Posterior vena cava (tissue), 2 donors: ENCODE data around the gene SYNGR3. TPM values are rescaled to one million over a fixed set of nuclear protein-coding genes. Genes with fewer than 3 reads are reported as not detected.
A peak's percentile ranks its signal among the peaks of the same experiment; 100 is the strongest.
"Not testable (repeated sequence)": the region's sequence is repeated elsewhere in the genome, so short reads cannot be mapped to it uniquely, and the experiment has no call there.

ENCODE experiments used
- DNase-seq: peaks from one replicate; pipeline ENCODE4 v3.0.0-alpha.2; 2020; ENCODE audit warnings: low spot score
- intact Hi-C, 2 donors: fragments of 100-400 bp; cut with DNase I; formaldehyde crosslinking; loops; one replicate each; pipeline versions ENCODE4 v1.14.1 to v1.14.2; 2022 to 2023
- long read RNA-seq, 2 donors: library from polyadenylated mRNA; unstranded; transcript quantifications; one replicate each; pipeline ENCODE4 v2.0.0, GENCODE V29; 2020 to 2021
- total RNA-seq, 2 donors: library from RNA; stranded (reverse); fragmentation: NEBNext Ultra II Directional; extraction: Animal tissue kit (Norgen Biotek cat#: 25700); gene quantifications; one replicate each; pipeline ENCODE4 v1.2.1, GENCODE V29; 2021
- donor health status: DM: yes; HTN: yes; CAD: no.
- donor health status: DM: yes; HTN: yes; CAD: no.

Gene SYNGR3, protein sequence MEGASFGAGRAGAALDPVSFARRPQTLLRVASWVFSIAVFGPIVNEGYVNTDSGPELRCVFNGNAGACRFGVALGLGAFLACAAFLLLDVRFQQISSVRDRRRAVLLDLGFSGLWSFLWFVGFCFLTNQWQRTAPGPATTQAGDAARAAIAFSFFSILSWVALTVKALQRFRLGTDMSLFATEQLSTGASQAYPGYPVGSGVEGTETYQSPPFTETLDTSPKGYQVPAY
- under 1 TPM; 0.33 to 0.83 TPM for total RNA-seq
- long read RNA-seq, donor 1, partial matches to known transcripts, result 0 of 1 reads
- long read RNA-seq, donor 1, other reads (novel, unspliced or antisense), result 0 of 1 reads
- long read RNA-seq, donor 2, result 0 reads

- intact Hi-C loops, result no loop called here
- no peak for DNase-seq
Measured at GRCh38 chr16:1989209-1990100, at the start of gene SYNGR3. Gene SYNGR3 (plus strand): TSS chr16:1989970. CDS start chr16:1990103, 133 bp downstream.

DNA sequence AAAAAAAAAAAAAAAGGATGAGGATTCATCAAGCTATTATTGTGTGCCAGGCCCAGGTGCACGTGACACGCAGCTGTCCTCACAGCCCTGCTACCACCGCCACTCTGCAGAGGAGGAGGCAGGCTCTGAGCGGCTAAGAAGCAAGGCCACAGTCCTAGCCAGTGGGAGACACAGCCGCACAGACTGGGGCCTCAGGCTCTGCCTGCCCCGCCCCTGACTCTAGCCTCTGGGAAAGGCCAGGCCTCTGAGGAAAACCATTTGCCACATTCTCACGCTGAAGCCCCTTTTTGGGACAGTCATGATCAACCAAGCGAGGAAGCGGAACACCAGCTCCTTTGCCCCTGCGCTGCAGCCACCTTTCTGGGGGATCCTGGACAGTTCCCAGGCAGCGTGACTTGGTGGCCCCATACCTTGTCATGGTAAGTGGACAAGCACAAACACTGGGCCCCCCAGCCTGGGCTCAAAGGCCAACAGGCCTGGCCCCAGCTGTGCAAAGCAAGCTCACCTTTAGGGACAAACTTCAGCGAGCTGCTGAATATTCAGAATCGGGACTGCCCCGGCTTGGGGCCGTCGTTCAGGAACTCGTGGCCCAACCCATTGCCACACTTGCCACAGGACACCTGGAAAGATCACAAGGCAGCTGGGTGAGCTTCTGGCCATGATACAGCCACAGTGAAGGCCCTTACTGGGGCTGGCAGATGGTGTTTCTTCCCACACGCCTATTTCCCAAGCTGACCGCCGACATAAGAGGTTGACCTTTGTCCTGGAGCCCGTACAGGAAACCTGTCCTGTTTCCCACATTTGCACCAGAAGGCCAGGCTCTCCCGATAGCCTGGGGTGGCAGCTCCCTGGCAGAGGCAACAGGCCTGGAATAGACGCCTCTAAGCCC lies 49.3 kb upstream of the SYNGR3 start:
- intact Hi-C loops, result no loop called here
- no peak for DNase-seq

- no peak for DNase-seq
Measured at GRCh38 chr16:1941162-1942046, 48.4 kb upstream of the SYNGR3 start.

GRCh38 chr16:1942047-1942809 lies 47.5 kb upstream of the SYNGR3 start:
- intact Hi-C loops, result no loop called here
- no peak for DNase-seq

More at GRCh38 chr16:1941162-1942046, 48.4 kb upstream of the SYNGR3 start:
- intact Hi-C loops, result no loop called here

GRCh38 chr16:1942810-1943726 lies 46.7 kb upstream of the SYNGR3 start, which contains the start of gene MSRB1:
Gene MSRB1 (minus strand): TSS chr16:1943199. CDS start chr16:1943156, 43 bp downstream.
- DNase-seq, result peak; percentile 100
- intact Hi-C loops, result no loop called here

DNA sequence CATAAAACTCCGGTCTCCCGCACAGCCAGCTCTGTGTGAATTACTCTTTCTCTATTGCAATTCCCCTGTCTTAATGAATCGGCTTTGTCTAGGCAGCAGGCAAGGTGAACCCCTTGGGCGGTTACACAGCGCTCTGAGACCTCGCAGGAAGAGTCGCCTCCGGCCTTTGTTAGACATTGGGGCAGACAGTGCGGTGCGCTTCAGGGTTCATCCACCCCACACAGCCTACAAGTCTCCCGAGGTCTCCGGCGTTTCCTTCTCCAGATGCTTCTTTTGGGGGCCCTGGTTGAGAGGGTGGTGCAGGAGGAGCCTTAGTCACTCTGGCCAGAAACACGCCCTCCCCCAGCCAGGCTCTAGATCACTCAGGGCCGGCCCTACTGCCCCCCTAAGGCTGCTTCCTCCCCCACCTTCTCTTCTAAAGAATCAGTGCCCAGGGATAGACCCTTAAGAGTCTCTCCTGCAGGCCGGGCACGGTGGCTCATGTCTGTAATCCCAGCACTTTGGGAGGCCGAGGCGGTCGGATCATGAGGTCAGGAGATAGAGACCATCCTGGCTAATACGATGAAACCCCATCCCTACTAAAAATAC lies 45.1 kb upstream of the SYNGR3 start:
- intact Hi-C loops, result no loop called here
- DNase-seq, result no peak

DNA sequence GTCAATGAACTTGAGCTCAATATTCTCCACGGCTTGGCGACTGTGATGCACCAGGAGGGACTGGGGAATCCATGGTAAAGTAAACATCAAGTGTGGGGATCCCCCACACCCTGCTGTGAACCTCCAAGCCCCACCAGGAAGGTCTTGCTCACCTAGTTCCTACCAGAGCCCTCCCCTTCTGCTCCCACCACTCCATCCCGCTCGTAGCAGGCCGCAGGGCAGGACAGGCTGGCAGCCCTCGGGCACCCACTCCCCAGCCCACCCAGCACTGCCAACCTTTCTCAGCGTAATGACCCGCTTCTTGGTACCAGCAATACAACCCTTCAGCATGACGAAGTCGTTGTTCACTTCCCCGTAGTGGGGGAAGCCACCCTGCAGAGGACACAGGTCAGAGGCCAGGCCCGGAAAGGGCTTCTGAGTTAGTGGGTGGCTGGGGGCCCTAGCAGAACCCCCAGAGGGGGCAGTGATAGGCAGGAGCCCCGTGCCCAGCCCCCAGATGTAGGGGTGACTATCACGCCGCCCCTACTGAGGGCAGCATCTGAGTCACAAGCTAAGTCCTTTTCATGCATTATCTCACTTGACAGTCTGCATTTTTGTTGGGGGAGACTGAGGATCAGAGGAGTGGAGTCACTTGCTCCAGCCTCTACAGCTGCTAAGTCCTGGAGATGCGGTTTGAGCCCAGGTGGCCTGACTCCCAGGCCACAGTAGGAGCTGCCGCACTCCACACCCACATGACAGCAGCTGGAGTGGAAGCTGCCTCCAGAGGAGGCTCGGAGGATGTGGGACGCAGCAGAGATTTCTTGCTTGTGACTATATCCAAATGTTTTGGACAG lies 44.0 kb upstream of the SYNGR3 start:
- intact Hi-C loops, result no loop called here
- no peak for DNase-seq

DNA sequence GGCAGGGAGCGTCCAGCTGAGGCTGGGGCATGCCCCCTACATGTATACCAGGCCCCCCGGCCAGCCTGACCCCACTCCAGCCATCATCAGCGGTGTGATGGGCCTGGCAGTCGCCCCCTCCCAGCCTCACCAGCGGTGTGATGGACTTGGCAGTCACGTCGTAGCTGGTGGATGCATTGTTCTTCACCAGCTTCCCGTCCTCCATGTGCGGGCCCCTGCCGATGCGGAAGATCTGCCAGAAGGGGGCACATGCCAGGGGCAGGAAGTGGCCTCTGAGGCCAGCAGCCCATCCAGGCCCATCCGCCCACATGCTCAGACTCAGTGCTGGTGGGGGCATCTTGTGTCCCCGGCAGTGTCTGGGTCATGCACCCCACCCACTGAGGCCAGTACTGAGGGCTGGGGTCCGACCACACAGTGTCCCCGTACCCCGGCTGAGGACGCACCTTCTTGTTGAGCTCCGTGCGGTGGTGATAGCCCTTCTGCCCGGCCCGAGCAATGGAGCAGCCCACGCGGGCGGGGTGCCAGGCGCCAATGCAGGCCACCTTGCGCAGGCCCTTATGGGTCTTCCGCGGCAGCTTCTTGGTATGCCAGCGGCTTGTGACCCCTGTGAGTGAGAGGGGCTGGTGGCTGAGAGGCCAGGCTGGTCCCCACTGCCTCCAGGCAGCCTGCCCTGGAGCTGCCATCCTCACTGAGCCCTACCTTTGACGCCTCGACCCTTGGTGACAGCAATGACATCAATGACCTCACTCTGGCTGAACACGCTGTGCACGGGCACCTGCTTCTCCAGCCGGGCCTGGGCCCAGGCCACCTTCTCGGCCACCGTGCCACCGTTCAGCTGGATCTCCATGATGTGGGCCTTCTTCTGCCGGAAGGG lies 43.0 kb upstream of the SYNGR3 start:
- intact Hi-C loops, result no loop called here
- DNase-seq, result no peak

- DNase-seq, result no peak
- intact Hi-C loops, result no loop called here
Measured at GRCh38 chr16:1947369-1947670, 42.5 kb upstream of the SYNGR3 start.

DNA sequence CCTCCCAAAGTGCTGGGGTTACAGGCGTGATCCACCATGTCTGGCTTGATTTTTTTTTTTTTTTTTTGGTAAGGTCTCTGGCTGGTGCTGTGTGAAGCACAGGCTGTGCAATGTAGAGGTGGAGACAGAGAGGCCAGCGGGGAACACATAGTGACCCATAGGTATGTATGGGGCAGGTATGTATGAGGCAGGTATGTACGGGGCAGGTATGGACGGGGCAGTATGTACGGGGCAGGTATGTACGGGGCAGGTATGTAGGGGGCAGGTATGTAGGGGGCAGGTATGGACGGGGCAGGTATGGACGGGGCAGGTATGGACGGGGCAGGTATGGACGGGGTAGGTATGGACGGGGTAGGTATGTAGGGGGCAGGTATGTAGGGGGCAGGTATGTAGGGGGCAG lies 40.3 kb upstream of the SYNGR3 start:
- intact Hi-C loops, result no loop called here

DNA sequence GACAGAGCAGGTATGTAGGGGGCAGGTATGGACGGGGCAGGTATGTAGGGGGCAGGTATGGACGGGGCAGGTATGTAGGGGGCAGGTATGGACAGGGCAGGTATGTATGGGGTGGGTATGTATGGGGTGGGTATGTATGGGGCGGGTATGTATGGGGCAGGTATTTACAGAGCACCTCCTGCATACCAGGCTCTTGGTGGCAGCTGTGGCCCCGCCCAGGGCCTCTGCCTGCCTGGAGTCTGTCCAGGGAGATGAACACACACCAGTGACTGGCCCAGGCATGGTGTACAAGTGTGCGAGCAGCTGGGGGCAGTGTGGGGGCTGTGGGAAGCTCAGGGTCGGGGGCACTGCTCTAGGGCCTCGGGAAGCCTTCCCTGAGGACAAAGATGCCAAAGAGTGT lies 39.7 kb upstream of the SYNGR3 start:
- intact Hi-C loops, result no loop called here

More for the DNA sequence above, 40.3 kb upstream of the SYNGR3 start:
- no peak for DNase-seq

GRCh38 chr16:1950559-1950958 lies 39.2 kb upstream of the SYNGR3 start:
- DNase-seq, result no peak
- intact Hi-C loops, result no loop called here

More for the DNA sequence above, 39.7 kb upstream of the SYNGR3 start:
- no peak for DNase-seq

GRCh38 chr16:1953734-1954133 lies 36.0 kb upstream of the SYNGR3 start:
- intact Hi-C loops, result no loop called here
- DNase-seq, result no peak

DNA sequence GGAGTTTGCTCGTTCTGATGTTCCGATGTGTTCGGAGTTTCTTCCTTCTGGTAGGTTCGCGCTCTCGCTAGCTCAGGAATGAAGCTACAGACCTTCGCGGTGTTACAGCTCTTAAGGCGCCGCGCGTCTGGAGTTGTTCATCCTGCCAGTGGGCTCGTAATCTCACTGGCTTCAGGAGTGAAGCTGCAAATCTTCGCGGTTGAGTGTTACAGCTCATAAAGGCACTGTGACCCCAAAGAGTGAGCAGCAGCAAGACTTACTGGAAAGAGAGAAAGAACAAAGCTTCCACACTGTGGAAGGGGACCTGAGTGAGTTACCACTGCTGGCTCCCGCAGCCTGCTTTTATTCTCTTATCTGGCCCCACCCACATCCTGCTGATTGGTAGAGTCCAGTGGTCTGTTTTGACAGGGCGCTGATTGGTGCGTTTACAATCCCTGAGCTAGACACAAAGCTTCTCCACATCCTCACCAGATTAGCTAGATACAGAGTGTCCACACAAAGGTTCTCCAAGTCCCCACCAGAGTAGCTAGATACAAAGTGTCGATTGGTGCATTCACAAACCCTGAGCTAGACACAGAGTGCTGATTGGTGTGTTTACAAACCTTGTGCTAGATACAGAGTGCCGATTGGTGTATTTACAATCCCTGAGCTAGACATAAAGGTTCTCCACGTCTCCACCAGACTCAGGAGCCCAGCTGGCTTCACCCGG lies 32.2 kb upstream of the SYNGR3 start:
- DNase-seq, result not testable (repeated sequence)

More for the DNA sequence above, 32.2 kb upstream of the SYNGR3 start:
- intact Hi-C loops, result not testable (repeated sequence)
